ENCODE measurements around the gene SLC66A3.

Gene SLC66A3

DNA sequence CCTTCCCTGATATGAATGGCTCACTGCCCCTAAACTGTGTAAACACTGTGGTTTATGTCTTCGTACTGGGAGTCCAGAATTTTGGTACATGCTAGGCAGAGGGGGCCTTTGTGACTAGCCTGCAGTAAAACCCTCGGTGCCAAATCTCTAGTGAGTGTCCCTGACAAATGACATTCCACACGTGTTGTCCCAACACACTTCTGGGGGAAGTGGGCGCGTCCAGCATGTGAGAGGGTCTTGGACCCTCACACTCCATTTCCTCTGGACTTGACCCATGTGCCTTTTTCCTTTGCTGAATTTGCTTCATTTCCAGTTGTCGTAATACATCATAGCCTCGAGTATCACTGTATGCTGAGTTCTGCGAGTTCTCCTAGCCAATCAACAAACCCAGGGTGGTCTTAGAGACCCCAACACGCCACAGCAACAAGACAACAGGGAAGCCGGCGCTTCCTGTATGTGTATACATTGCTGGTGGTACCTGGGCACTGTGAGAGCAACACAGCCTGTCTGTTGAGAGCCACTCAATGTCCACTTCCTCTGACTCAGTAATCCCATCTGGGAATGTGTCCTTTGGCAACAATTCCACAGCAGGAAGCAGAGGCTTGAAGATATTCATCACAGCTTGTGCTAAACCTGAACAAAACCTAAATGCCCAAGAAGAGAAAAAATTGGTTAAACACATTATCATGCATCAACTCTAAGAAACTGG is 26.9 kb upstream of the SLC66A3 start:
- no peak overlapping the region for H3K9ac ChIP-seq (ENCODE audit: low read length)
- no peak overlapping the region for H3K4me3 ChIP-seq (ENCODE audit: insufficient read depth, low read length, poor library complexity, severe bottlenecking)
- no peak for TF ChIP-seq EZH2phosphoT487 (conservative IDR thresholded peaks at IDR 0.05; ENCODE audit: low read length)
- TF ChIP-seq, protein P1, sequence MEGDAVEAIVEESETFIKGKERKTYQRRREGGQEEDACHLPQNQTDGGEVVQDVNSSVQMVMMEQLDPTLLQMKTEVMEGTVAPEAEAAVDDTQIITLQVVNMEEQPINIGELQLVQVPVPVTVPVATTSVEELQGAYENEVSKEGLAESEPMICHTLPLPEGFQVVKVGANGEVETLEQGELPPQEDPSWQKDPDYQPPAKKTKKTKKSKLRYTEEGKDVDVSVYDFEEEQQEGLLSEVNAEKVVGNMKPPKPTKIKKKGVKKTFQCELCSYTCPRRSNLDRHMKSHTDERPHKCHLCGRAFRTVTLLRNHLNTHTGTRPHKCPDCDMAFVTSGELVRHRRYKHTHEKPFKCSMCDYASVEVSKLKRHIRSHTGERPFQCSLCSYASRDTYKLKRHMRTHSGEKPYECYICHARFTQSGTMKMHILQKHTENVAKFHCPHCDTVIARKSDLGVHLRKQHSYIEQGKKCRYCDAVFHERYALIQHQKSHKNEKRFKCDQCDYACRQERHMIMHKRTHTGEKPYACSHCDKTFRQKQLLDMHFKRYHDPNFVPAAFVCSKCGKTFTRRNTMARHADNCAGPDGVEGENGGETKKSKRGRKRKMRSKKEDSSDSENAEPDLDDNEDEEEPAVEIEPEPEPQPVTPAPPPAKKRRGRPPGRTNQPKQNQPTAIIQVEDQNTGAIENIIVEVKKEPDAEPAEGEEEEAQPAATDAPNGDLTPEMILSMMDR (IDR thresholded peaks at IDR 0.05; ENCODE audit: insufficient read depth, low read length, poor library complexity, severe bottlenecking) = no peak
- H3K9me3 ChIP-seq (ENCODE audit: insufficient read depth, low read length) = no peaks in the 10 kb centered on the region
- no peaks in the 10 kb centered on the region for H3K9me2 ChIP-seq (replicated peaks; ENCODE audit: insufficient read depth, low read length)
- no peak overlapping the region for H3K4me2 ChIP-seq (ENCODE audit: low read depth, low read length, poor library complexity, severe bottlenecking)
- H3K27me3 ChIP-seq (ENCODE audit: low read length) = no peaks in the 10 kb centered on the region
- H3K36me3 ChIP-seq (ENCODE audit: low read length) = no peaks in the 10 kb centered on the region
- peaks cover 4% of the 10 kb centered on the region for H3F3A ChIP-seq (ENCODE audit: insufficient read depth)
- no peaks in the 10 kb centered on the region for H3K79me2 ChIP-seq (ENCODE audit: insufficient read depth, low read length)
- H3K27ac ChIP-seq (ENCODE audit: low read depth, low read length) = no peak overlapping the region
- H4K20me1 ChIP-seq (ENCODE audit: low read depth, low read length) = no peaks in the 10 kb centered on the region
- no peak overlapping the region for H2AFZ ChIP-seq (ENCODE audit: low read depth, low read length, severe bottlenecking)

- Histone ChIP-seq H3K4me3 (ENCODE audit: insufficient read depth, low read length, poor library complexity, severe bottlenecking) (peak overlapping the region; percentile 12), H3K4me2 (ENCODE audit: low read depth, low read length, poor library complexity, severe bottlenecking) (peak overlapping the region; percentile 48), H3K27me3 (ENCODE audit: low read length) (no peaks in the 10 kb centered on the region), H4K20me1 (ENCODE audit: low read depth, low read length) (no peaks in the 10 kb centered on the region), H2AFZ (ENCODE audit: low read depth, low read length, severe bottlenecking) (peak overlapping the region; percentile 52), H3K9ac (ENCODE audit: low read length) (peak overlapping the region; percentile 17; the same call in 1 of the 2 replicates), H3K36me3 (ENCODE audit: low read length) (no peaks in the 10 kb centered on the region), H3K79me2 (ENCODE audit: insufficient read depth, low read length) (no peaks in the 10 kb centered on the region), H3F3A (ENCODE audit: insufficient read depth) (peaks cover 4% of the 10 kb centered on the region), H3K27ac (ENCODE audit: low read depth, low read length) (no peak overlapping the region), H3K9me2 (replicated peaks; ENCODE audit: insufficient read depth, low read length) (no peaks in the 10 kb centered on the region), H3K9me3 (ENCODE audit: insufficient read depth, low read length) (no peaks in the 10 kb centered on the region)
- TF ChIP-seq EZH2phosphoT487 (conservative IDR thresholded peaks at IDR 0.05; ENCODE audit: low read length) = no peak
- TF ChIP-seq, protein P1 (IDR thresholded peaks at IDR 0.05; ENCODE audit: insufficient read depth, low read length, poor library complexity, severe bottlenecking) = peak; percentile 52
Observed at GRCh38 chr2:11129598-11130449, 25.4 kb upstream of the SLC66A3 start.

DNA sequence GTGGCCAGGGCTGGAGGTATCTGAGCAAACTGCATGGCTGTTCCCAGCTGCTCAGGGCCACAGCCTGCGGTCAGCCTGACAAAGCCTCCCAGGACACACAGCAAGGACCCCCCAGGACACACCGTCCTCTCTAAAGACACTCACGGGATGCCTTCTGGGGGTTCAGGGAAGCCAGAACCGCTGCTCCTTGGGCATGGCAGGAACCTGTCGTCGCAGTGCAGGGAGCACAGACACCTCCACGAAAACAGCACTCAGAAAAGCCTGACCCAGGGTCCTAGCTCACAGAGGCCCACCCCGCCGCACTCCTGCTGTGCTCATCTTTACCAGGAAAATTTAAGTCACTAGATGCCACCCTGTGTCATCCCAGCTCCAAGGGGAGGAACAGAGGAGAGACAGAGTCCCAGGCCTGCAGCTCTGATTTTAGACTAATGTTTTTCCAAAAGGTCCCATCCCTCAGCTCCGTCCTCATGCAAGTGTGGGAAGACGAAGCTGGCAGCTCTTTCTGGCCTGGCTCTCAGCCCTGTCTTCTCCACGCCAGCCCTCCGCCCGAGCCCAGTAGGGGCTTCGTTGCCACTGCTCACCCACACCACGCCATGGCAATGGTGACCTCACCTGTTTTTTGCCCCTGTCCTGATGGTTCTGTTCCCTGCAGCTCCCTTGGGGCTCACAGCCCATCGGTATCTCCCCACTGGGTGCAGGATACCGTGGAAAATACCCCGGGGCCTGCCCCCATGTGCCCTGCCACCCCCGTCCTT is 23.9 kb upstream of the SLC66A3 start:
- Histone ChIP-seq H3K4me2 (ENCODE audit: low read depth, low read length, poor library complexity, severe bottlenecking) (no peak overlapping the region), H3K9ac (ENCODE audit: low read length) (no peak overlapping the region), H3K27ac (ENCODE audit: low read depth, low read length) (no peak overlapping the region), H3K4me3 (ENCODE audit: insufficient read depth, low read length, poor library complexity, severe bottlenecking) (no peak overlapping the region), H3F3A (ENCODE audit: insufficient read depth) (peaks cover 4% of the 10 kb centered on the region), H3K9me3 (ENCODE audit: insufficient read depth, low read length) (no peaks in the 10 kb centered on the region), H3K9me2 (replicated peaks; ENCODE audit: insufficient read depth, low read length) (no peaks in the 10 kb centered on the region), H4K20me1 (ENCODE audit: low read depth, low read length) (no peaks in the 10 kb centered on the region), H2AFZ (ENCODE audit: low read depth, low read length, severe bottlenecking) (no peak overlapping the region), H3K79me2 (ENCODE audit: insufficient read depth, low read length) (no peaks in the 10 kb centered on the region), H3K27me3 (ENCODE audit: low read length) (no peaks in the 10 kb centered on the region), H3K36me3 (ENCODE audit: low read length) (no peaks in the 10 kb centered on the region)
- no peak for TF ChIP-seq EZH2phosphoT487 (conservative IDR thresholded peaks at IDR 0.05; ENCODE audit: low read length)
- TF ChIP-seq, protein P1 (IDR thresholded peaks at IDR 0.05; ENCODE audit: insufficient read depth, low read length, poor library complexity, severe bottlenecking) = no peak

All from SU-DHL-6 (cell line).